Measurements from ENCODE around the gene MRPS10. TPM values are rescaled to one million over a fixed set of nuclear protein-coding genes. Genes with fewer than 3 reads are reported as not detected.
A peak's percentile ranks its signal among the peaks of the same experiment; 100 is the strongest.

Gene MRPS10
- total and polyA plus RNA-seq, 12 donors = 22.6 to 82.1 (median 58.2) TPM

DNA sequence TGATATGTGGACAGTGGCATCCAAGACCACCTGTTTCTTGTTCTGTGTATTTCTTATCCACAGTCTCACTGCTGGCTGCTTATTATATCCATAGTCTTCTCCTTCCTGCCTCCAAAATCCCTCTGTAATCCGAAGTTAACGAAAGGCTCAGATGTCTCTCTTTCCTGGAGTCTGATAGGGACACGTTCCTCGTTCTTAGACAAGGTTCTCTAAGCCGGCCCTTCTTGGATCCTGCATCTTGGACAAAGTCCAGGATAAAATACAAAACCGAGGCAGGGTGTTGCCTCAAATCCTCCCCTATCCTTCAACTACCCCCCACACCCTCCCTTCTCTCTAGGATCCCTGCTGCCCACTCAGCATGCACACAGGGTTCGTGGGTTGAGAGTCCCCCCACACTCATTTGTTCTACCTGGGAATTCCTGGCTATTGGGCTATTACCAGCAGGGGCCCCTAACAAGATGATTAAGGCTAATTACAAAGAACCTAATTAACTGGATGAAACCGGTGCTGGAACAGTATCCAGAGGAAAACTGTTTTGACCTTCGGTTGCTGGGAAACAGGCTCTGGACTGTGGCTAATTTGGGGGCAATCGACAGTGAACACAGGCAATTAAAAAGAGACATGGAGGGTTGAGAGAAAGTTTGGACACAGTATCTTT, 32.7 kb upstream of the MRPS10 start:
- Histone ChIP-seq H3K4me1 (peaks cover 8 to 53% (median 34%) of the 10 kb centered on the region in 9 donors), H3K9me3 (no peaks in the 10 kb centered on the region), H3K36me3 (peaks cover 0 to 60% (median 9%) of the 10 kb centered on the region in 9 donors), H3K27ac (peak overlapping the region in 2 of 10 donors; percentile 49 to 74), H3K27me3 (peaks cover 0 to 3% (median 0%) of the 10 kb centered on the region in 7 donors), H3K4me3 (no peak overlapping the region)
- intact Hi-C loops (cut with DNase I) = loop anchor here in 1 of 10 donors (10.0 kb wide), 1 partner anchor 284 kb away; no protein-coding TSS in a partner anchor
- WGBS, 2 donors = 61 to 71% methylated on average over 10 of the region's 10 CpGs
- DNase-seq = no peak
- no peak for TF ChIP-seq CTCF (IDR thresholded peaks at IDR 0.05)
- no peak for ATAC-seq

GRCh38 chr6:42249279-42249678, 31.6 kb upstream of the MRPS10 start:
- Histone ChIP-seq H3K27ac (peak overlapping the region in 4 of 10 donors; percentile 13 to 49 (median 46)), H3K9me3 (no peaks in the 10 kb centered on the region), H3K36me3 (peaks cover 0 to 61% (median under 1%) of the 10 kb centered on the region in 9 donors), H3K4me3 (no peak overlapping the region), H3K4me1 (peaks cover 8 to 53% (median 34%) of the 10 kb centered on the region in 9 donors), H3K27me3 (peaks cover 0 to 3% (median 0%) of the 10 kb centered on the region in 7 donors)
- intact Hi-C loops (cut with DNase I) = no loop called here
- no peak for TF ChIP-seq CTCF (IDR thresholded peaks at IDR 0.05)
- WGBS, 2 donors = 46 to 53% methylated on average over 3 of the region's 3 CpGs
- peak in 1 of 2 donors; percentile 52 for DNase-seq
- peak in 4 of 8 donors; percentile 5 to 36 (median 19) for ATAC-seq

DNA sequence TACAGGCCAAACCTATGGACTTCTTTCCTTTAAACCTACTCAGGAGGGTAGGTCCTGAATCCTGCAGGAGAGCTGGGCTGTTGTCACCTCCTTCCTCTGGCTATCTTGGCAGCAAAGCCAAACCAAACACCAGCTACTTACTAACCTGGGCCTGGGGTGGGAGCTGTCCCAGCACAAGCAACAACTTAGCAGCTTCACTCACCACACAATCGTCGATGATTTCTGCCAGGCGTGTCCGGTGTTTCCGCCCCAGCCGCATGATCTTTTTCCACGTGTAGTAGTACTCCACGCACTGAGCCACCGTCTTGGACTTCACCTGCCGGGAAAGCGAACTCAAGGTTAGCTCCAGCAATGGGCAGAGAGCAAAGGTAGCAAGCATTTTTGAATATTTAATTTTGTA, 25.4 kb upstream of the MRPS10 start:
- Histone ChIP-seq H3K27ac (no peak overlapping the region), H3K36me3 (peaks cover 0 to 76% (median 6%) of the 10 kb centered on the region in 9 donors), H3K4me3 (no peak overlapping the region), H3K4me1 (no peaks in the 10 kb centered on the region), H3K9me3 (no peaks in the 10 kb centered on the region), H3K27me3 (no peaks in the 10 kb centered on the region)
- 85 to 92% methylated on average over 11 of the region's 11 CpGs for WGBS, 2 donors
- TF ChIP-seq CTCF (IDR thresholded peaks at IDR 0.05) = no peak
- peak in 1 of 2 donors; percentile 36 for DNase-seq
- peak in 1 of 8 donors; percentile 42 for ATAC-seq
- intact Hi-C loops (cut with DNase I) = no loop called here

- ATAC-seq (no peak), DNase-seq (no peak)
- H3K4me3 ChIP-seq = no peak overlapping the region
- no peaks in the 10 kb centered on the region for H3K27me3 ChIP-seq
- H3K4me1 ChIP-seq = peaks cover 0 to 3% (median 0%) of the 10 kb centered on the region in 9 donors
- H3K27ac ChIP-seq = no peak overlapping the region
- H3K9me3 ChIP-seq = no peaks in the 10 kb centered on the region
- WGBS, 2 donors = 94% methylated on average over 5 of the region's 5 CpGs
- TF ChIP-seq CTCF (IDR thresholded peaks at IDR 0.05) = no peak
- intact Hi-C loops (cut with DNase I) = no loop called here
- peaks cover 0 to 79% (median 6%) of the 10 kb centered on the region in 9 donors for H3K36me3 ChIP-seq
These were observed 24.3 kb upstream of the MRPS10 start for GRCh38 chr6:42241915-42242314.

Measured in heart right ventricle (tissue), 16 donors.